CD14-positive monocyte (primary cell): ENCODE measurements around the gene ZBTB3. TPM values are rescaled to one million over a fixed set of nuclear protein-coding genes. Genes with fewer than 3 reads are reported as not detected.

Experiments
- DNase-seq, 3 donors: peaks; one replicate each; pipeline ENCODE4 v3.0.0-alpha.2; 2011 to 2022
- H2AFZ ChIP-seq: 2 replicates; pipeline ENCODE4 v1.6.0; 2012; ENCODE audit warnings: mild to moderate bottlenecking, low read depth, low read length, inconsistent platforms; ENCODE audit not compliant: insufficient read depth, poor library complexity, severe bottlenecking
- H3K27ac ChIP-seq, 2 donors: 1 replicate in 1 of 2; 2 replicates in 1 of 2; pipeline ENCODE4 v1.5.1; 2012 to 2013; ENCODE audit warnings: low read length in 2 of 2, control low read depth in 1 of 2, inconsistent platforms in 1 of 2, low read depth in 1 of 2, mild to moderate bottlenecking in 1 of 2
- H3K27me3 ChIP-seq, 2 donors: one replicate each; pipeline versions ENCODE4 v1.6.0 to v1.6.1; 2011 to 2013; ENCODE audit warnings: low read length in 2 of 2; ENCODE audit not compliant: control insufficient read depth in 2 of 2, insufficient read depth in 2 of 2
- H3K36me3 ChIP-seq, 2 donors: replicated peaks in 1 of 2; 1 replicate in 1 of 2; 2 replicates in 1 of 2; pipeline versions ENCODE4 v1.5.1 to v1.6.1; 2012 to 2013; ENCODE audit warnings: low read length in 2 of 2, control low read depth in 1 of 2, inconsistent platforms in 1 of 2, mild to moderate bottlenecking in 1 of 2; ENCODE audit not compliant: insufficient read depth in 2 of 2, control insufficient read depth in 1 of 2
- H3K4me1 ChIP-seq, 2 donors: 1 replicate in 1 of 2; 2 replicates in 1 of 2; pipeline versions ENCODE4 v1.5.1 to v1.6.1; 2012 to 2013; ENCODE audit warnings: low read length in 2 of 2, control low read depth in 1 of 2, inconsistent platforms in 1 of 2, mild to moderate bottlenecking in 1 of 2, moderate library complexity in 1 of 2; ENCODE audit not compliant: insufficient read depth in 2 of 2, control insufficient read depth in 1 of 2
- H3K4me2 ChIP-seq: replicated peaks from 2 replicates; pipeline ENCODE3; 2012; ENCODE audit warnings: low read length, moderate library complexity, mild to moderate bottlenecking; ENCODE audit not compliant: poor library complexity, severe bottlenecking; ENCODE audit errors: extremely low read depth
- H3K4me3 ChIP-seq, 3 experiments: fragments of 200-600 bp in 1 of 3; sonication (generic) in 1 of 3; replicated peaks in 1 of 3; 1 replicate in 2 of 3; 2 replicates in 1 of 3; pipeline ENCODE4 v1.5.1; 2011 to 2013; ENCODE audit warnings: low read length in 3 of 3, mild to moderate bottlenecking in 3 of 3, control low read depth in 2 of 3, low read depth in 2 of 3, inconsistent platforms in 1 of 3, moderate library complexity in 1 of 3
- H3K79me2 ChIP-seq: 2 replicates; pipeline ENCODE4 v1.6.0; 2012; ENCODE audit warnings: mild to moderate bottlenecking, control low read depth, inconsistent platforms, low read length, moderate library complexity; ENCODE audit not compliant: insufficient read depth
- H3K9ac ChIP-seq: 2 replicates; pipeline ENCODE4 v1.6.0; 2017; ENCODE audit warnings: low read length, mild to moderate bottlenecking; ENCODE audit not compliant: insufficient read depth, poor library complexity, severe bottlenecking
- H3K9me3 ChIP-seq, 2 donors: replicated peaks in 1 of 2; 1 replicate in 1 of 2; 2 replicates in 1 of 2; pipeline versions ENCODE4 v1.5.1 to v1.6.1; 2012 to 2013; ENCODE audit warnings: low read length in 2 of 2, control low read depth in 1 of 2; ENCODE audit not compliant: control insufficient read depth in 1 of 2, insufficient read depth in 1 of 2
- H4K20me1 ChIP-seq: 2 replicates; pipeline ENCODE4 v1.6.0; 2012; ENCODE audit warnings: mild to moderate bottlenecking, low read length, control low read depth, moderate library complexity; ENCODE audit not compliant: insufficient read depth
- H3K27ac Mint-ChIP-seq, 7 donors: one replicate each; pipeline ENCODE4 v1.8.0; 2020; ENCODE audit warnings: mild to moderate bottlenecking in 7 of 7, mixed read lengths in 7 of 7, moderate library complexity in 6 of 7, inconsistent platforms in 2 of 7
- H3K27me3 Mint-ChIP-seq, 3 donors: one replicate each; pipeline ENCODE4 v1.8.0; 2021 to 2022; ENCODE audit warnings: low read depth in 3 of 3, mild to moderate bottlenecking in 3 of 3, mixed read lengths in 3 of 3, moderate library complexity in 3 of 3, inconsistent platforms in 1 of 3
- H3K36me3 Mint-ChIP-seq, 2 donors: one replicate each; pipeline ENCODE4 v1.8.0; 2020; ENCODE audit warnings: mixed read lengths in 2 of 2, inconsistent platforms in 1 of 2, mild to moderate bottlenecking in 1 of 2
- H3K4me1 Mint-ChIP-seq: one replicate; pipeline ENCODE4 v1.8.0; 2020; ENCODE audit warnings: mild to moderate bottlenecking, mixed read lengths
- H3K4me3 Mint-ChIP-seq, 2 donors: one replicate each; pipeline ENCODE4 v1.8.0; 2020; ENCODE audit warnings: mild to moderate bottlenecking in 2 of 2, mixed read lengths in 2 of 2, moderate library complexity in 1 of 2
- H3K9me3 Mint-ChIP-seq, 7 donors: one replicate each; pipeline ENCODE4 v1.8.0; 2020 to 2022; ENCODE audit warnings: mixed read lengths in 7 of 7, mild to moderate bottlenecking in 6 of 7, moderate library complexity in 6 of 7, inconsistent platforms in 2 of 7
- CTCF ChIP-seq: fragments of 200-600 bp; IDR thresholded peaks from one replicate; pipeline ENCODE4 v1.8.0; 2022; ENCODE audit warnings: antibody characterized with exemption, mild to moderate bottlenecking
- WGBS: methylation state at CpG from one replicate; pipeline ENCODE4 v1.1.5; 2013; ENCODE audit warnings: missing lambda C conversion rate; ENCODE audit not compliant: insufficient coverage; 5-methylcytosine and 5-hydroxymethylcytosine counted together
- intact Hi-C, 2 donors: fragments of 100-400 bp; cut with micrococcal nuclease; formaldehyde crosslinking; loops; one replicate each; pipeline versions ENCODE4 v1.15.0 to v1.15.1; 2023
- polyA plus RNA-seq, 3 donors: library from polyadenylated mRNA; depleted of rRNA in 1 of 3; unstranded in 2 of 3; stranded (reverse) in 1 of 3; fragments of 300-500 nt in 2 of 3; fragments of >200 nt in 1 of 3; fragmentation: Illumina TruSeq in 2 of 3; gene quantifications; 1 replicate in 2 of 3; 2 replicates in 1 of 3; pipeline ENCODE4 v1.2.3, GENCODE V29; 2012 to 2021

Gene ZBTB3
- polyA plus RNA-seq, 3 donors, result 1.7 to 4.5 (median 2.0) TPM

GRCh38 chr11:62716206-62716605 is 37.8 kb downstream of the ZBTB3 start:
- WGBS, result 100% methylated on average over 2 of the region's 5 CpGs
- Histone ChIP-seq H3K79me2 (peaks cover 66% of the 10 kb centered on the region), H3K27me3 (no peaks in the 10 kb centered on the region)

More at GRCh38 chr11:62716206-62716605, 37.8 kb downstream of the ZBTB3 start:
- Histone ChIP-seq H3K9me3 (no peaks in the 10 kb centered on the region), H3K4me1 (no peaks in the 10 kb centered on the region), H3K4me2 (no peak overlapping the region), H3K4me3 (no peak overlapping the region), H2AFZ (no peak overlapping the region), H3K9ac (no peak overlapping the region), H3K36me3 (peaks cover 87 to 98% of the 10 kb centered on the region in 2 donors), H3K27ac (no peak overlapping the region), H4K20me1 (peaks cover 59% of the 10 kb centered on the region)
- no peak for DNase-seq
- Mint-ChIP-seq H3K4me3 (no peak overlapping the region), H3K27me3 (no peaks in the 10 kb centered on the region), H3K4me1 (peaks cover 4% of the 10 kb centered on the region), H3K36me3 (peaks cover 82 to 91% of the 10 kb centered on the region in 2 donors), H3K9me3 (no peaks in the 10 kb centered on the region), H3K27ac (no peak overlapping the region)
- intact Hi-C loops, result no loop called here
- no peak for TF ChIP-seq CTCF
